Pulmonary artery endothelial cell (primary cell): ENCODE measurements around the gene SASH1. TPM values are rescaled to one million over a fixed set of nuclear protein-coding genes. Genes with fewer than 3 reads are reported as not detected.
A peak's percentile ranks its signal among the peaks of the same experiment; 100 is the strongest.

Source experiments
- DNase-seq: peaks from one replicate; pipeline ENCODE4 v3.0.0-alpha.2; 2011; ENCODE audit warnings: low read depth, low spot score
- total RNA-seq: library from RNA; depleted of rRNA; stranded (reverse); fragments of >200 nt; gene quantifications from 2 replicates; pipeline ENCODE4 v1.2.3, GENCODE V29; 2014

Gene SASH1
- 89.6 and 102 TPM in 2 replicates for total RNA-seq

GRCh38 chr6:148342350-148343046, at the start of gene SASH1:
TSS of gene SASH1 (plus strand) at chr6:148342838. CDS start at chr6:148343068, 230 bp downstream.
- DNase-seq = peak; percentile 63

DNA sequence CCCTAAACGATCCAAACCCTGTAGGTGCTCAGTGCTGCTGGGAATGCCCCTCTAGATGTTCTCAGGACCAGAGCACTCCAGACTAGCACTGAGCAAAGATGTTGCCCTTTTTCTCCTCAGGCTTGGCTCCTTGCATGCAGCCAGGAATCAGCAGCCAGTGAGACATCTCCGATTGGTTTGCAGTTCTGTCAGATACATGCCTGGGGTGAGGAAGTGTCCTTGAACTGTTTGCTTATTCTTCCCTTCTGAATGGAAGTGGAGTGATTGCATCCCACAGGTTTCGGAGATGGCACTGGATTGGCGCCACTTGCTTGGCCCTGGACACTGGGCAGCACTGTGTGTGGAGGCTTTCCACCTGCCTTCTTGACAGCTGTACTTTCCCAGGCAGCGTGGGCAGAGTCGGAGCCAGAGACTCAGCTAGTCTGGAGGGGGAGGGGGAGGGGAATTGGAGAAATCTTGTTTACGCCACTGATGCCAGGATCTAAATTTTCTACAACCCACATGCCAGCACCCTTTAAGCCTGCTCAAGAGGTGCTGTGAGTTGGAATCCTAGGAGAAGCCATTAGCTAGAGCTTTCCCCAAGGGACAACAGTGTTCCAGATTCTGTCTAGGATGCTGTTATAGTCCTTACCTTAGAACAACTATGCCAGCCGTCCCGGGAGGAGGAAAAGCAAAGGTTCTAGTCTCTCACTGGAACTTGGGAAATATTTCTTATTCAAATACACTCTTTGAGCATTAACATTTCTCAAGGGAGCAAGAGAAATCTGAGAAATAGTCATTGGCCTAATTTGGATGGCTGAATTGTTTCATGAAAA, 49.2 kb upstream of the SASH1 start:
- no peak for DNase-seq

- no peak for DNase-seq
These were observed 48.6 kb upstream of the SASH1 start for GRCh38 chr6:148294059-148294458.

GRCh38 chr6:148295261-148295887, 47.3 kb upstream of the SASH1 start:
- DNase-seq = no peak

GRCh38 chr6:148296771-148297170, 45.9 kb upstream of the SASH1 start:
- DNase-seq = no peak

- DNase-seq = no peak
These were observed 44.0 kb upstream of the SASH1 start for GRCh38 chr6:148298683-148299082.

DNA sequence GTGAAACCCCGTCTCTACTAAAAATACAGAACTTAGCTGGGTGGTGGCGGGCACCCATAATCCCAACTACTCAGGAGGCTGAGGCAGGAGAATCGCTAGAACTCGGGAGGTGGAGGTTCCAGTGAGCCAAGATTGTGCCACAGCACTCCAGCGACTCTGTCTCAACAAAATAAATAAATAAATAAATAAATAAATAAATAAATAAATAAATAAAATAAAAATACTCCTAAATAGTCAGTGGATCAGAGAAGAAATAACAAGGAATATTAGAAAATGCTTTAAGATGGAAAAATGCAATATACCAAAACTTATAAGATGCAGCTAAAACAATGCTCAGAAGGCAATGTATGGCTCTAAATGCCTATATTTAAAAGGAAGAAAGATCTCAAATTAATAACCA, 39.0 kb upstream of the SASH1 start:
- no peak for DNase-seq

DNA sequence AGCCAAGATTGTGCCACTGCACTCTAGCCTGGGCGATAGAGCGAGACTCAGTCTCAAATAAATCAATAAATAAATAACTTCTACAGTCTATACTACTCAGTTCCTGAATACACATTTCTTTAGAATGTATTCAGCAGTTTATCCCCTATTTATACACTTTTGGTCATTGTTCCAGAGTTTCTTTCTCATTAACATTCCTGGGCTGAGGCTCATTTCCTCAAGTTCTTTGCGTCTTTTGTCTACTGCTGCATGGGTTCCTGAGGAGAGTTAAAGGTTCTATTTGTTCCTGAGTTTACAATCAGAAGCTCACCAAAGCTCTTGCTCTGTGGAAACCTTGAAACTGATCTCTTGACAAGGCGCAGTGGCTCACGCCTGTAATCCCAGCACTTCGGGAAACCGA, 37.7 kb upstream of the SASH1 start:
- peak; percentile 95 for DNase-seq

- no peak for DNase-seq
These were observed 36.4 kb upstream of the SASH1 start for GRCh38 chr6:148306286-148306685.

- DNase-seq = no peak
These were observed 35.2 kb upstream of the SASH1 start for GRCh38 chr6:148307405-148307804.

DNA sequence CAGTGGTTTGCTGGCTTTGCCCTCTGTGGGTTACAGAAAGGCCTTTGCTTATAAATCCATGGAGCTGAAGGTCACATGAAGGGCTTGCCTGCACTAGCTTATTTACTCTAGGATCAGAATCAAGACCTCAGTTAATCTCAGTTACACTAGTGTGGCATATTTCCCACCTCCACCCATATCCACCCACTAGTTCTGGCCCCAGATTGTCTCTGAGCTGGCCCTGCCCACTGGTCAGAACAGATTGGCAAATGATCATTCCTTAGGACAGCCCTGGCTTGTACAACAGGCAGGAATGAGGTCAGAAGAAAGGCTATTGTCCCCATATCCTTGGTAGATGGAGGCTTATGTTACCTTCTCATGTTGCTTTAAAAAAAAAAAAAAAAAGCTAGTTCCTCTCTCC, 33.3 kb upstream of the SASH1 start:
- DNase-seq = no peak

DNA sequence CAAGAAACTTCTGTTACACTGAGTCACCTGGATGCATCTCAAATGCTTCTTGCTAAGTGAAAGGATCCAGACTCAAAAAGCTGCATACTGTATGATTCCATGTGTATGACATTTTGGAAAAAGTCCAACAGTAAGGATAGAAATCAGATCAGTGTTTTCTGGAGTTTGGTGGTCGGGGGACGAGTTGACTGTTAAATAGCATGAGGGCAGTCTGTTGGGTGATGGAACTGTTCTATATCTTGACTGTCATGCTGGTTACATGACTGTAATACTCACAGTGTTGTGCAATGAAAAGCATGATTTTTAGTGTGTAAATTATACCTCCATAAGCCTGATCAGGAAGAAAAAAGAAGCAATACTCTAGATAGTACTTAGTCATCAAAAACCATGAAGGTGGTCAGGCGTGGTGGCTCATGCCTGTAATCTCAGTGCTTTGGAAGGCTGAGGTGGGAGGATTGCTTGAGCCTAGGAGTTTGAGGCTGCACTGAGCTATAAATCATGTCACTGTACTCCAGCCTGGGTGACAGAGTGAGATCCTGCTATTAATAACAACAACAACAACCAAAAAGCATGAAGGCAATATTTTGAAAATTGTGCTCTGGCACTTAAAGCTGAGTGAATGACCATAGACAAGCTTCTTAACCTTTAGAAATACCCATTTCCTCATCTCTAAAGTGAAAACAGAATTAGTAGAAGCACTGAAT, 30.5 kb upstream of the SASH1 start:
- no peak for DNase-seq

- no peak for DNase-seq
These were observed 29.1 kb upstream of the SASH1 start for GRCh38 chr6:148313488-148313887.

DNA sequence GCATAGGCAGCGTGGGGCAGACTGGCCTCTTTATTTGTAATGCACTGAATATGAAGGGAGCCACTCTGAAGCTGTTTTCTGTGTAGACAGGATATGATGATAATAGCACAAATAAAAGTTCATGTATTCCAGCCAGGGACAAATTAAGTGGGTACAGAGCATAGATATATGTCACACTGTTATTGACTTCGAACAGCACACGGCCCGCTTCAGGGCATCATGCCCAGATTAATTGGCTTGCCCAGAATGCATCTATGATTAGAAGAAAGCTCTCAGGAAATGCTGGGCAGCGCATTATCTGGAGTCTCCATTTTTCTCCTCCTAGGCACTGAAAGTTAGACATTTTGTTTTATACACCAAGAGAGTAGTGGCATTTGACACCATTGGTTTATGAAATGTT, 26.3 kb upstream of the SASH1 start:
- no peak for DNase-seq

DNA sequence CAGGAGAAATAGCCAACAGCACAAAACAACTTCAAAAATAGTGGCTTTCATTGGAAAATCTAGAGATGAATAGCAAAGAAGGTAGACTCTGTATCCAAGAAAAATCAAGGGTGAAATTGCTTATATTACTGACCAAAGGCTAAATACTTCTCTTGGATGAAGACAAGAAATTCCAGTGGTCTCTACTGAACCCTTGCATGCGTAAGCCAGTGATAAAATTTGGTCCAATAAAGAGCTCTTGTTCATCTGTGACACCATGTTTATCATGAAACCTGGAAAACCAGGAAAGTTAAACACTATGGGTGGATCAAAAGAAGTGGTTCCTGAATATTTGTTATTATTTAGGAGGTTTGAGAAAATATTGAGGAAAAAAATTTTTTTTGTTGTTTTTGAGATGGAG, 25.6 kb upstream of the SASH1 start:
- no peak for DNase-seq

DNA sequence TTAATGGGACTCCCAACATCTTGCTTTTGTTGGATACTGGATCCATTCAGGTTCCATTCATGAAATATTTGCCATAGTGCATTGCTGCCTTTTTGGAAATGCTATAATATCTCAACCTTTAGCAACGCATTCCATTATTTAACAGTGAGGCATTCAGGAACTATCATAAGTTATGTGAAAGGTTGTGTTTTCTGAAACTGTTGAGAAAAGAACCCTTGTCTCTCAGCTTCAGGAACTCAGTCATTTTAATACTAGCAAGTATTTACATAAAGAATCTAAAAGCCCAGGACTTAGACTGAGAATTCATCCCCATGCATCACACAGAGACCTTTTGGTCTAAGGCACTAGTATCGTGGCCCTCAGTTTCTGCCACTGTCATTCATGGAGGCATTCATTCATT, 24.9 kb upstream of the SASH1 start:
- no peak for DNase-seq

GRCh38 chr6:148322704-148323103, 19.9 kb upstream of the SASH1 start:
- no peak for DNase-seq

- DNase-seq = no peak
These were observed 19.3 kb upstream of the SASH1 start for GRCh38 chr6:148323344-148323743.

GRCh38 chr6:148324297-148324985, 18.2 kb upstream of the SASH1 start:
- DNase-seq = no peak

- DNase-seq = no peak
These were observed 17.1 kb upstream of the SASH1 start for GRCh38 chr6:148325316-148326068.
